SU-DHL-6 (cell line): Measurements from ENCODE around the gene GSTM5.
"Not testable (repeated sequence)": the region's sequence is repeated elsewhere in the genome, so short reads cannot be mapped to it uniquely, and the experiment has no call there.

ENCODE experiments used
- H2AFZ ChIP-seq: fragments of 200-600 bp; sonication (generic); 2 replicates; pipeline ENCODE4 v1.6.1; 2014; ENCODE audit warnings: low read depth, mild to moderate bottlenecking, moderate library complexity, mixed read lengths, antibody characterized with exemption, low read length; ENCODE audit not compliant: severe bottlenecking
- H3F3A ChIP-seq: fragments of 200-600 bp; shearing (Covaris generic); 2 replicates; pipeline ENCODE4 v1.6.0; 2016; ENCODE audit warnings: antibody characterized with exemption, mild to moderate bottlenecking; ENCODE audit not compliant: insufficient read depth
- H3K27ac ChIP-seq: fragments of 200-600 bp; sonication (generic); 2 replicates; pipeline ENCODE4 v1.5.1; 2016; ENCODE audit warnings: low read depth, mild to moderate bottlenecking, low read length, moderate library complexity, mixed read lengths
- H3K27me3 ChIP-seq: fragments of 200-600 bp; sonication (generic), shearing (Covaris generic); 2 replicates; pipeline ENCODE4 v1.6.0; 2014; ENCODE audit warnings: mild to moderate bottlenecking, low read length
- H3K36me3 ChIP-seq: fragments of 200-600 bp; sonication (generic); 2 replicates; pipeline ENCODE4 v1.6.1; 2014; ENCODE audit warnings: mild to moderate bottlenecking, low read length, mixed read lengths
- H3K4me2 ChIP-seq: fragments of 300-600, 200-600 bp; shearing (Covaris generic), sonication (generic); 2 replicates; pipeline ENCODE4 v1.6.0; 2014; ENCODE audit warnings: low read length, low read depth, mild to moderate bottlenecking; ENCODE audit not compliant: poor library complexity, severe bottlenecking
- H3K4me3 ChIP-seq: fragments of 200-600 bp; sonication (generic); 2 replicates; pipeline ENCODE4 v1.5.1; 2014; ENCODE audit warnings: antibody characterized with exemption, low read length, mild to moderate bottlenecking, mixed read lengths; ENCODE audit not compliant: insufficient read depth, poor library complexity, severe bottlenecking
- H3K79me2 ChIP-seq: fragments of 200-600 bp; sonication (generic); 2 replicates; pipeline ENCODE4 v1.6.1; 2014; ENCODE audit warnings: mild to moderate bottlenecking, low read length, moderate library complexity; ENCODE audit not compliant: insufficient read depth
- H3K9ac ChIP-seq: fragments of 200-600 bp; sonication (generic); 2 replicates; pipeline ENCODE4 v1.7.0; 2014; ENCODE audit warnings: mild to moderate bottlenecking, low read length
- H3K9me2 ChIP-seq: fragments of 200-600 bp; sonication (generic); replicated peaks from 2 replicates; pipeline ENCODE4 v1.6.1; 2014; ENCODE audit warnings: low read length; ENCODE audit not compliant: insufficient read depth
- H3K9me3 ChIP-seq: fragments of 200-600 bp; sonication (generic); 2 replicates; pipeline ENCODE4 v1.6.1; 2014; ENCODE audit warnings: low read length, mixed read lengths; ENCODE audit not compliant: insufficient read depth
- H4K20me1 ChIP-seq: fragments of 200-600 bp; sonication (generic); 2 replicates; pipeline ENCODE4 v1.6.1; 2014; ENCODE audit warnings: low read depth, mild to moderate bottlenecking, antibody characterized with exemption, low read length, moderate library complexity, mixed read lengths
- CTCF ChIP-seq: fragments of 200-600 bp; sonication (generic); IDR thresholded peaks from one replicate; pipeline ENCODE4 v1.5.1; 2017; ENCODE audit warnings: antibody characterized with exemption, mild to moderate bottlenecking, low read length, moderate library complexity; ENCODE audit not compliant: insufficient read depth, poor library complexity, severe bottlenecking
- EZH2phosphoT487 ChIP-seq: fragments of 200-600 bp; sonication (generic), shearing (Covaris generic); conservative IDR thresholded peaks from 2 replicates; pipeline ENCODE4 v1.6.1; 2018; ENCODE audit warnings: mild to moderate bottlenecking, antibody characterized with exemption, low read length, moderate library complexity, mixed read lengths

The GSTM5 gene

GRCh38 chr1:109751531-109752260 lies 39.6 kb downstream of the GSTM5 start:
- no peaks in the 10 kb centered on the region for H3K36me3 ChIP-seq
- H3K79me2 ChIP-seq: no peaks in the 10 kb centered on the region
- no peaks in the 10 kb centered on the region for H3F3A ChIP-seq
- no peaks in the 10 kb centered on the region for H3K27me3 ChIP-seq
- TF ChIP-seq EZH2phosphoT487 (no peak), CTCF (no peak)
- H3K4me2 ChIP-seq: no peak overlapping the region
- H3K9me2 ChIP-seq: no peaks in the 10 kb centered on the region
- H3K9ac ChIP-seq: no peak overlapping the region
- no peak overlapping the region for H2AFZ ChIP-seq
- no peaks in the 10 kb centered on the region for H3K9me3 ChIP-seq
- no peaks in the 10 kb centered on the region for H4K20me1 ChIP-seq
- no peak overlapping the region for H3K4me3 ChIP-seq
- no peak overlapping the region for H3K27ac ChIP-seq

GRCh38 chr1:109754738-109755137 lies 42.7 kb downstream of the GSTM5 start:
- Histone ChIP-seq H3K27ac (no peak overlapping the region), H3K27me3 (no peaks in the 10 kb centered on the region), H3K9ac (no peak overlapping the region), H3K36me3 (no peaks in the 10 kb centered on the region), H3F3A (no peaks in the 10 kb centered on the region), H3K9me2 (no peaks in the 10 kb centered on the region), H3K9me3 (no peaks in the 10 kb centered on the region), H3K79me2 (no peaks in the 10 kb centered on the region), H2AFZ (no peak overlapping the region), H3K4me3 (no peak overlapping the region), H4K20me1 (no peaks in the 10 kb centered on the region), H3K4me2 (no peak overlapping the region)
- TF ChIP-seq EZH2phosphoT487 (no peak), CTCF (no peak)

GRCh38 chr1:109756325-109756724 lies 44.3 kb downstream of the GSTM5 start:
- H3K9ac ChIP-seq, H3K27ac ChIP-seq, H4K20me1 ChIP-seq, H3K4me3 ChIP-seq, H3K9me2 ChIP-seq, H2AFZ ChIP-seq, H3K27me3 ChIP-seq, H3K36me3 ChIP-seq, H3K4me2 ChIP-seq, H3F3A ChIP-seq, H3K79me2 ChIP-seq, H3K9me3 ChIP-seq: not testable (repeated sequence)

GRCh38 chr1:109756848-109757521 lies 44.9 kb downstream of the GSTM5 start:
- H4K20me1 ChIP-seq: no peaks in the 10 kb centered on the region
- H3K4me2 ChIP-seq: no peak overlapping the region
- H3K27me3 ChIP-seq: no peaks in the 10 kb centered on the region
- H3K79me2 ChIP-seq: no peaks in the 10 kb centered on the region
- H3K36me3 ChIP-seq: no peaks in the 10 kb centered on the region
- no peak overlapping the region for H3K27ac ChIP-seq
- no peaks in the 10 kb centered on the region for H3F3A ChIP-seq
- no peak overlapping the region for H3K9ac ChIP-seq
- H3K9me3 ChIP-seq: no peaks in the 10 kb centered on the region
- no peak for TF ChIP-seq EZH2phosphoT487
- no peak for TF ChIP-seq CTCF
- no peak overlapping the region for H3K4me3 ChIP-seq
- no peaks in the 10 kb centered on the region for H3K9me2 ChIP-seq
- no peak overlapping the region for H2AFZ ChIP-seq
